ENCODE measurements around the gene RGL4. TPM values are rescaled to one million over a fixed set of nuclear protein-coding genes. Genes with fewer than 3 reads are reported as not detected.

Gene RGL4
- total RNA-seq, 1 experiment from 2014 or later: not detected

- DNase-seq (ENCODE audit: low spot score): no peak
These were observed 52.5 kb downstream of the RGL4 start for GRCh38 chr22:23743303-23743705.

GRCh38 chr22:23744001-23744400 is 53.2 kb downstream of the RGL4 start:
- DNase-seq (ENCODE audit: low spot score): no peak

- DNase-seq (ENCODE audit: low spot score): no peak
These were observed 53.7 kb downstream of the RGL4 start for GRCh38 chr22:23744485-23744884.

- DNase-seq (ENCODE audit: low spot score): no peak
These were observed 55.0 kb downstream of the RGL4 start for GRCh38 chr22:23745791-23746190.

Other genes with a start within 250 kb of the RGL4 start
- not detected in 2 replicates for gene IGLL1, start 110.7 kb upstream of the RGL4 start, total RNA-seq (2014; rRNA removed; shearing (Covaris generic))
- gene DRICH1, start 58.7 kb upstream of the RGL4 start, total RNA-seq (2014; rRNA removed; shearing (Covaris generic)): not detected in 2 replicates
- 1.4 and 1.5 TPM in 2 replicates for gene ZNF70, start 60.1 kb downstream of the RGL4 start, total RNA-seq (2014; rRNA removed; shearing (Covaris generic))
- gene VPREB3, start 63.4 kb downstream of the RGL4 start, total RNA-seq (2014; rRNA removed; shearing (Covaris generic)): not detected in 2 replicates
- not detected in 2 replicates for gene C22orf15, start 72.0 kb downstream of the RGL4 start, total RNA-seq (2014; rRNA removed; shearing (Covaris generic))
- gene CHCHD10, start 77.0 kb downstream of the RGL4 start, total RNA-seq (2014; rRNA removed; shearing (Covaris generic)): 32.9 and 53.4 TPM in 2 replicates
- gene MMP11, start 81.8 kb downstream of the RGL4 start, total RNA-seq (2014; rRNA removed; shearing (Covaris generic)): 0.18 and 0.89 TPM in 2 replicates
- 67.6 and 107 TPM in 2 replicates for gene SMARCB1, start 96.0 kb downstream of the RGL4 start, total RNA-seq (2014; rRNA removed; shearing (Covaris generic))
- 0.79 and 0.91 TPM in 2 replicates for gene DERL3, start 148.0 kb downstream of the RGL4 start, total RNA-seq (2014; rRNA removed; shearing (Covaris generic))
- gene SLC2A11, start 166.9 kb downstream of the RGL4 start, total RNA-seq (2014; rRNA removed; shearing (Covaris generic)): 7.7 and 9.7 TPM in 2 replicates
- gene MIF, start 203.4 kb downstream of the RGL4 start, total RNA-seq (2014; rRNA removed; shearing (Covaris generic)): 875 and 977 TPM in 2 replicates

Measured in HT-29 (cell line).